Measurements from ENCODE around the gene CD27. TPM values are rescaled to one million over a fixed set of nuclear protein-coding genes. Genes with fewer than 3 reads are reported as not detected.

The CD27 gene
- total and polyA plus RNA-seq, 2 experiments from 2014 or later: 0.53 TPM; not detected in 1

GRCh38 chr12:6464531-6464930, 19.8 kb downstream of the CD27 start:
- Histone ChIP-seq H4K20me1 (replicated peaks; ENCODE audit: insufficient read depth) (peaks cover 8% of the 10 kb centered on the region), H3F3A (replicated peaks; ENCODE audit: low read depth) (0 out of 2 replicates have a peak, but pooled peaks cover 4% of the 10 kb centered on the region), H3K27ac (ENCODE audit: low read depth) (no peak overlapping the region), H3K79me2 (replicated peaks; ENCODE audit: insufficient read depth) (peaks cover 14% of the 10 kb centered on the region), H3K27me3 (ENCODE audit: insufficient read depth) (no peaks in the 10 kb centered on the region), H3K4me3 (no peak overlapping the region), H2AFZ (no peak overlapping the region), H3K4me1 (ENCODE audit: insufficient read depth) (peaks cover 6% of the 10 kb centered on the region), H3K36me3 (ENCODE audit: insufficient read depth) (peaks cover 12% of the 10 kb centered on the region), H3K9me2 (ENCODE audit: insufficient read depth) (no peaks in the 10 kb centered on the region), H3K4me2 (no peak overlapping the region)
- Mint-ChIP-seq H3K27ac (no peak overlapping the region), H3K4me1 (peaks cover 6% of the 10 kb centered on the region), H3K9me3 (no peaks in the 10 kb centered on the region), H3K27me3 (ENCODE audit: insufficient read depth, low read depth, poor library complexity) (peaks cover 13% of the 10 kb centered on the region), H3K4me3 (no peak overlapping the region; the same call in 2 of the 3 replicates), H3K36me3 (ENCODE audit: low read depth) (peaks cover 61% of the 10 kb centered on the region)
- ATAC-seq: no peak
- no peak for DNase-seq (ENCODE audit: low spot score)
- TF ChIP-seq, protein P1, sequence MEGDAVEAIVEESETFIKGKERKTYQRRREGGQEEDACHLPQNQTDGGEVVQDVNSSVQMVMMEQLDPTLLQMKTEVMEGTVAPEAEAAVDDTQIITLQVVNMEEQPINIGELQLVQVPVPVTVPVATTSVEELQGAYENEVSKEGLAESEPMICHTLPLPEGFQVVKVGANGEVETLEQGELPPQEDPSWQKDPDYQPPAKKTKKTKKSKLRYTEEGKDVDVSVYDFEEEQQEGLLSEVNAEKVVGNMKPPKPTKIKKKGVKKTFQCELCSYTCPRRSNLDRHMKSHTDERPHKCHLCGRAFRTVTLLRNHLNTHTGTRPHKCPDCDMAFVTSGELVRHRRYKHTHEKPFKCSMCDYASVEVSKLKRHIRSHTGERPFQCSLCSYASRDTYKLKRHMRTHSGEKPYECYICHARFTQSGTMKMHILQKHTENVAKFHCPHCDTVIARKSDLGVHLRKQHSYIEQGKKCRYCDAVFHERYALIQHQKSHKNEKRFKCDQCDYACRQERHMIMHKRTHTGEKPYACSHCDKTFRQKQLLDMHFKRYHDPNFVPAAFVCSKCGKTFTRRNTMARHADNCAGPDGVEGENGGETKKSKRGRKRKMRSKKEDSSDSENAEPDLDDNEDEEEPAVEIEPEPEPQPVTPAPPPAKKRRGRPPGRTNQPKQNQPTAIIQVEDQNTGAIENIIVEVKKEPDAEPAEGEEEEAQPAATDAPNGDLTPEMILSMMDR (conservative IDR thresholded peaks at IDR 0.05; ENCODE audit: low read depth in 2 of 2): 0 out of 4 replicates have a peak, but pooled peaks of 1 of the 2 experiments have one; percentile 18
- TF ChIP-seq ZNF331 (CRISPR knock-in tag; IDR thresholded peaks at IDR 0.05; ENCODE audit: low read depth): no peak

- ATAC-seq (peak; percentile 56), DNase-seq (ENCODE audit: low spot score) (peak; percentile 92)
- no peaks in the 10 kb centered on the region for H3K9me2 ChIP-seq (ENCODE audit: insufficient read depth)
- no peak overlapping the region for H3K27ac ChIP-seq (ENCODE audit: low read depth)
- H4K20me1 ChIP-seq (replicated peaks; ENCODE audit: insufficient read depth): peaks cover 8% of the 10 kb centered on the region
- no peak overlapping the region for H3K4me3 ChIP-seq
- H3K9me3 Mint-ChIP-seq: no peaks in the 10 kb centered on the region
- H3K4me1 Mint-ChIP-seq: peaks cover 11% of the 10 kb centered on the region
- H3K36me3 Mint-ChIP-seq (ENCODE audit: low read depth): peaks cover 59% of the 10 kb centered on the region
- no peak overlapping the region for H2AFZ ChIP-seq
- H3K4me3 Mint-ChIP-seq: no peak overlapping the region
- 0 out of 2 replicates have a peak, but pooled peaks cover 4% of the 10 kb centered on the region for H3F3A ChIP-seq (replicated peaks; ENCODE audit: low read depth)
- peaks cover 10% of the 10 kb centered on the region for H3K4me1 ChIP-seq (ENCODE audit: insufficient read depth)
- H3K4me2 ChIP-seq: no peak overlapping the region
- no peak overlapping the region for H3K27ac Mint-ChIP-seq
- H3K27me3 ChIP-seq (ENCODE audit: insufficient read depth): no peaks in the 10 kb centered on the region
- peaks cover 12% of the 10 kb centered on the region for H3K36me3 ChIP-seq (ENCODE audit: insufficient read depth)
- peaks cover 22% of the 10 kb centered on the region for H3K79me2 ChIP-seq (replicated peaks; ENCODE audit: insufficient read depth)
- H3K27me3 Mint-ChIP-seq (ENCODE audit: insufficient read depth, low read depth, poor library complexity): peaks cover 16% of the 10 kb centered on the region
- TF ChIP-seq, protein P1 (conservative IDR thresholded peaks at IDR 0.05; ENCODE audit: low read depth in 2 of 2): peak; percentile 88 to 91
- TF ChIP-seq CREB1 (CRISPR knock-in tag; IDR thresholded peaks at IDR 0.05; ENCODE audit: low read depth): no peak
- TF ChIP-seq, protein P2, sequence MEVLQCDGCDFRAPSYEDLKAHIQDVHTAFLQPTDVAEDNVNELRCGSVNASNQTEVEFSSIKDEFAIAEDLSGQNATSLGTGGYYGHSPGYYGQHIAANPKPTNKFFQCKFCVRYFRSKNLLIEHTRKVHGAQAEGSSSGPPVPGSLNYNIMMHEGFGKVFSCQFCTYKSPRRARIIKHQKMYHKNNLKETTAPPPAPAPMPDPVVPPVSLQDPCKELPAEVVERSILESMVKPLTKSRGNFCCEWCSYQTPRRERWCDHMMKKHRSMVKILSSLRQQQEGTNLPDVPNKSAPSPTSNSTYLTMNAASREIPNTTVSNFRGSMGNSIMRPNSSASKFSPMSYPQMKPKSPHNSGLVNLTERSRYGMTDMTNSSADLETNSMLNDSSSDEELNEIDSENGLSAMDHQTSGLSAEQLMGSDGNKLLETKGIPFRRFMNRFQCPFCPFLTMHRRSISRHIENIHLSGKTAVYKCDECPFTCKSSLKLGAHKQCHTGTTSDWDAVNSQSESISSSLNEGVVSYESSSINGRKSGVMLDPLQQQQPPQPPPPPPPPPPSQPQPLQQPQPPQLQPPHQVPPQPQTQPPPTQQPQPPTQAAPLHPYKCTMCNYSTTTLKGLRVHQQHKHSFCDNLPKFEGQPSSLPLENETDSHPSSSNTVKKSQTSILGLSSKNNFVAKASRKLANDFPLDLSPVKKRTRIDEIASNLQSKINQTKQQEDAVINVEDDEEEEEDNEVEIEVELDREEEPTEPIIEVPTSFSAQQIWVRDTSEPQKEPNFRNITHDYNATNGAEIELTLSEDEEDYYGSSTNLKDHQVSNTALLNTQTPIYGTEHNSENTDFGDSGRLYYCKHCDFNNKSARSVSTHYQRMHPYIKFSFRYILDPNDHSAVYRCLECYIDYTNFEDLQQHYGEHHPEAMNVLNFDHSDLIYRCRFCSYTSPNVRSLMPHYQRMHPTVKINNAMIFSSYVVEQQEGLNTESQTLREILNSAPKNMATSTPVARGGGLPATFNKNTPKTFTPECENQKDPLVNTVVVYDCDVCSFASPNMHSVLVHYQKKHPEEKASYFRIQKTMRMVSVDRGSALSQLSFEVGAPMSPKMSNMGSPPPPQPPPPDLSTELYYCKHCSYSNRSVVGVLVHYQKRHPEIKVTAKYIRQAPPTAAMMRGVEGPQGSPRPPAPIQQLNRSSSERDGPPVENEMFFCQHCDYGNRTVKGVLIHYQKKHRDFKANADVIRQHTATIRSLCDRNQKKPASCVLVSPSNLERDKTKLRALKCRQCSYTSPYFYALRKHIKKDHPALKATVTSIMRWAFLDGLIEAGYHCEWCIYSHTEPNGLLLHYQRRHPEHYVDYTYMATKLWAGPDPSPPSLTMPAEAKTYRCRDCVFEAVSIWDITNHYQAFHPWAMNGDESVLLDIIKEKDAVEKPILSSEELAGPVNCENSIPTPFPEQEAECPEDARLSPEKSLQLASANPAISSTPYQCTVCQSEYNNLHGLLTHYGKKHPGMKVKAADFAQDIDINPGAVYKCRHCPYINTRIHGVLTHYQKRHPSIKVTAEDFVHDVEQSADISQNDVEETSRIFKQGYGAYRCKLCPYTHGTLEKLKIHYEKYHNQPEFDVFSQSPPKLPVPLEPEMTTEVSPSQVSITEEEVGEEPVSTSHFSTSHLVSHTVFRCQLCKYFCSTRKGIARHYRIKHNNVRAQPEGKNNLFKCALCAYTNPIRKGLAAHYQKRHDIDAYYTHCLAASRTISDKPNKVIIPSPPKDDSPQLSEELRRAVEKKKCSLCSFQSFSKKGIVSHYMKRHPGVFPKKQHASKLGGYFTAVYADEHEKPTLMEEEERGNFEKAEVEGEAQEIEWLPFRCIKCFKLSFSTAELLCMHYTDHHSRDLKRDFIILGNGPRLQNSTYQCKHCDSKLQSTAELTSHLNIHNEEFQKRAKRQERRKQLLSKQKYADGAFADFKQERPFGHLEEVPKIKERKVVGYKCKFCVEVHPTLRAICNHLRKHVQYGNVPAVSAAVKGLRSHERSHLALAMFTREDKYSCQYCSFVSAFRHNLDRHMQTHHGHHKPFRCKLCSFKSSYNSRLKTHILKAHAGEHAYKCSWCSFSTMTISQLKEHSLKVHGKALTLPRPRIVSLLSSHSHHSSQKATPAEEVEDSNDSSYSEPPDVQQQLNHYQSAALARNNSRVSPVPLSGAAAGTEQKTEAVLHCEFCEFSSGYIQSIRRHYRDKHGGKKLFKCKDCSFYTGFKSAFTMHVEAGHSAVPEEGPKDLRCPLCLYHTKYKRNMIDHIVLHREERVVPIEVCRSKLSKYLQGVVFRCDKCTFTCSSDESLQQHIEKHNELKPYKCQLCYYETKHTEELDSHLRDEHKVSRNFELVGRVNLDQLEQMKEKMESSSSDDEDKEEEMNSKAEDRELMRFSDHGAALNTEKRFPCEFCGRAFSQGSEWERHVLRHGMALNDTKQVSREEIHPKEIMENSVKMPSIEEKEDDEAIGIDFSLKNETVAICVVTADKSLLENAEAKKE (CRISPR knock-in tag; IDR thresholded peaks at IDR 0.05): no peak
Observed at GRCh38 chr12:6465467-6466183, 20.9 kb downstream of the CD27 start.
